NK-92 treated with Interleukin-12 subunit alpha and Interleukin-12 subunit beta, amount 100 ng/mL, for 24 hours (cell line): ENCODE measurements around the gene NT5C.

ENCODE experiments used
- DNase-seq: peaks from one replicate; lab custom pipeline; 2025; lab: John Stamatoyannopoulos, UW

The NT5C gene

DNA sequence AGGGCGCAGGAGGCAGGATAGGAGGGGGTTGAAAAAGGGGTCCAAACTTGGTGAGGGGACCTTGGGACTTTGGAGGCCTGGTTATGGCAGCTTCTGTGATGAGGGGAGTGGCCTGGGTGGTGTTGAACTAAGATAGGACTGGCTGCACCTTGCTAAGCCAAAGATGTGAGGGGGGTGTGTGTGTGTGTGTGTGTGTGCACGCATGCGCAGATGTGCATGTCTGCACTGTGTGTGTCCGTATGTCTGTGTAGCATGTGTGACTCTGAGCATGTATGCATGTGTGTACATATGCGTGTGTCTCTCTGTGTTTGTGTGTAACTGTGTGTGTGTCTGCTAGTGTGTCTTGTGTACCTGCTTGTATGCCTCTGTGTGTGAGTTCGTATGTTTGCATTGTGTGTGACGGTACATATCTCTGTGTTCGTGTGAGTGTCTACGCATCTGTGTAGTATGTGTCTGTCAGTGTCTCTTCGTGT is 39.7 kb downstream of the NT5C start:
- DNase-seq, result no peak

- no peak for DNase-seq
Observed at GRCh38 chr17:75090871-75091854, 40.4 kb downstream of the NT5C start.

DNA sequence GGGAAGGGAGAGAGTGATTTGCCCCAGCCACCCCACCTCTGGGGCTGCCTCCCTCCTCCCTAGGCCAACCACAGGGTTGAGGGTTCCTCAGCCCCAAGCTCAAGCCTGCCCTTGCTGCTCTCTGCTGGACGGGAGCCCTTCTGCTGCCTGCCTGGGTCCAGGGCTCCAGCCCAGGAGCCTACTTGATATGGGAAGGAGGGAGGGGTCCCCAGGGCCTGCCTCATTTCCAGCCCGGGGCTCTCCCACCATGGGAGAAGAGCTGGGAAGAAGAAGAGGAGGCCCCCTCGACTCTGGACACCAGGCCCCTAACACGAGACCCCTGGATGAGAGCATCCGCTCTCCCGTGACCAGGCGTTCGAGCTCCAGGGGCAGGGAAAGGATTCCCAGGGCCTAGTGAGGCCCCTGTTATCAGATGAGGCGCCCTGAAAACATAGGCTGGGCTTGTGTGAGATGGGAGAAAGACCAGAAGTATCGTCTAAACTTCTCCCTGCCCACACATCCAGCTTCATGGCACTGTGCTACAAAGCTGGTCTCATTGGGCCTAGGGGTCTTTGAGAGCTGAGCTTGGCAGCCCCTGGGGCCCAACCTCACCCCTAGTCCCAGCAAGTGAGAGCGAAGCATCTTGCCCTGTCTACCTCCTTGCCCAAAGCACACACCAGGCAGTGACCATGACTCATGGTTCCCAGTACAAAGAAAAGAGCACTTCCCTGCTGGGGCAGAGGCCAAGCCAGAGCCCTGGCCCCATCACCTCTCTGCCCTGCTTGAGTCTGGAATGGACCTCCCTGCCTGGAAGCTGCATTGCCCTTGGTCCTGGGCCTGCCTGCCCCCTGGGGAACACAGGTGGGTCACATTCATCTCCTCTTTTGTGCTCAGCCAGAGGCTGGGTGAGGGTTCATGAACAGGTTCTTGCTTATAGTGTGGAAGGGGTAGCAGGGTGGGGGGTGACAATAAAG is 42.8 kb downstream of the NT5C start:
- DNase-seq, result no peak

DNA sequence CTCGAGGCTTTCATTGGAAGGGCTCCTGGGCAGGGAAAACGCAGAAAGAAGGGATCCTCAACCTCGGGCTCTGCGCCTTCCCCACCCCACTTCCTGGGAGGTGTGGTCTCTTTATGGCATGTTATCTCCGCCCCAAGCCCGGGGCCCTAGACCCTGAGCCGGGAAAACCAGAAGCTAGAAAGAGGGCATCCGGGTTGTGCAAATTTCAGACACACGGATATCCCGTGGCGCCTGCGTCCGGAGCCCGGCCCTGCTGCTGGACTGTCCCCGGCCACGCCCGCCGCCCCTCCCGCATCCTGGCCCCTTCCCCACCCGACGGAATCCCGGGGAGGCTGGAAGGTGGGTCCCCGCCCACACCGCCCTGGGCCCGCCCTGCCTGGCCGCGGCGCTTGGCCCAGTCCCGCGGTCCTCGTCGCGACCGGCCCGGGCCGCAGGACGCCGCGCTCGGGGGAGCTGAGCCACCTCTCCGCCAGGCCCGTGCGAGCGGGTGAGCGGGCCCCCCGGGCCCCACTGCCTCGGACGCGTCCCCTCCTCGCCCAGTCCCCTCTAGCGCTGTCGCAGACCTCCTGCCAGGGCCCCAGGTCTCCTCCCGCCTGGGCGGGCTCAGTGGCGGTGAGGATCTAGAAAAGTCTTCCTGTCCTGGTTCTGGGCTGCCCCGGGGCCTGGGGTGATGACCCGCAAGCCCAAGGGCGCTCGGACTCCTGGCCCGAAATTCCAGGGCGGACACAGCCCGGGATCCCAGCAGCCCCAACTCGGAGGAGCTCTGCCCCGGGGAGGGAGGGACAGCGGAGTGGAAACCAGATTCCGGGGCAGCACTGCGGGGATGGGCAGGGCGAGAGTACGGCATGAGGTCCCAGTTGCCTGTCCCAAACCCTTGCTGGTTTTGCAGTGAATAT is 43.7 kb downstream of the NT5C start, which contains the start of gene SLC16A5:
Gene SLC16A5, plus strand, starts transcription at position 397 of the 896 bp plus-strand sequence. CDS start 5,683 bp downstream, outside the sequence.
- DNase-seq, result no peak

DNA sequence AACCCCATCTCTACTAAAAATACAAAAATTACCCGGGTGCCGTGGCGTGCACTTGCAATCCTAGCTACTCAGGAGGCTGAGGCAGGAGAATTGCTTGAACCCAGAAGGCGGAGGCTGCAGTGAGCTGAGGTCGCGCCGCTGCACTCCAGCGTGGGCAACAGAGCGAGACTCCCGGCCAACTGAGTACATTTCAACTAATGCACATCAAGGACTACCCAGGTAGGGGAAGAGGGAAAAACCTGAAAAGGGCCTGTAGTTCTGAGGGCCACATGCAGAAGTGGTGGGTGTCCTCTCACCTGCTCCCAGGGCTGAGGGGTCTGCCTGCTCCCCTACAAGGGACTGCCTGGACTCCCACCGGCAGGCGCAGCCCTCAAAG is 44.4 kb downstream of the NT5C start:
- no peak for DNase-seq

- no peak for DNase-seq
Observed at GRCh38 chr17:75086496-75087181, 44.9 kb downstream of the NT5C start.

DNA sequence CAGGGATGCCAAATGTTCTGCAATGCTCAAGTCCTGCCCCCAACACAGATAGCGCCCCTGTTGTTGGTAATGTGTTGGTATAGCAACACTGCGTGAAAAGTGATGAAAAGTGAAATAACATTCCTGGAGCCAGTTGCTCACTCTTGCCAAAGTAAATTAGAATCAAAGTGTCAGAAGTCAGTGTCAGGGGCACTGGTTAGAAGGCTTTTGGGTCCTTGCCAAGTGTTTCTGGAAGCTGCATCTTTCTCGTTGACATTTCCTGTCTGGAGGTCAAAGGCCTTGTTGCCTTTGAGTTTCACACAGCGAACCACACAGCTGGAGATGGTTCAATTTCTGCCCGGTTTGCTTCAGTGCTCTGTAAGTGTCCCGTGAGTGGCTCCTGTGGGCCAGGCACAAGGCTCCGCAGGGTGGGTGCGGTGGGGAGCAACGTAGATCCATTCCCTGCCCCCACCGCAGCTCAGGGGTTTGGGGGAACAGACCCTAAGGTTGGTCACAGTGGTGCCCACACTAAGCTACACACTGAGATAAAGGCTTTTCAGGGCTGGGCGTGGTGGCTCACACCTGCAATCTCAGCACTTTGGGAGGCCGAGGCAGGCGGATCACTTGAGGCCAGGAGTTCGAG is 47.4 kb downstream of the NT5C start:
- DNase-seq, result no peak

DNA sequence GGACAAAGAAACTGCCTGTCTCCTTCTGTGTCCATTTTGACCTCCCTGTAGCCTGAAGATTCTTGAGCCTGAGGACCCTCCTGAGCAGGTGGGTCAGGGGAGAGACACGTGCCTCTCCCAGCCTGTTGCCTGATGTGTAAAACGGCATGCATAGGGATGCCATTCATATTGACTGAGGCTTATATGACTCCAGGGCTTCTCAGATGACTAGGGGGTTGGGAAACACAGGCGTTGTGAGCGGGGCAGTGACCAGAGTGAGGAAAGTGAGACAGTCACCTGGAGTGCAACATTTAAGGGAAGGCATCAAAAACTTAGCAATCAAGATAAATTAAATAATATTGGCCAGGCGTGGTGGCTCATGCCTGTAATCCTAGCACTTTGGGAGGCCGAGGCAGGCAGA is 48.9 kb downstream of the NT5C start:
- DNase-seq, result no peak

GRCh38 chr17:75081611-75082540 is 49.7 kb downstream of the NT5C start:
- no peak for DNase-seq
